Jurkat, Clone E6-1 (cell line): Measurements from ENCODE around the gene LCE1B.

Experiments
- DNase-seq: peaks from one replicate; pipeline ENCODE4 v3.0.0-alpha.2; 2011; ENCODE audit warnings: low read depth, low spot score
- H3K4me3 ChIP-seq: 2 replicates; pipeline ENCODE4 v1.5.1; 2011; ENCODE audit warnings: mild to moderate bottlenecking, low read length, control low read depth, moderate library complexity

The LCE1B gene

DNA sequence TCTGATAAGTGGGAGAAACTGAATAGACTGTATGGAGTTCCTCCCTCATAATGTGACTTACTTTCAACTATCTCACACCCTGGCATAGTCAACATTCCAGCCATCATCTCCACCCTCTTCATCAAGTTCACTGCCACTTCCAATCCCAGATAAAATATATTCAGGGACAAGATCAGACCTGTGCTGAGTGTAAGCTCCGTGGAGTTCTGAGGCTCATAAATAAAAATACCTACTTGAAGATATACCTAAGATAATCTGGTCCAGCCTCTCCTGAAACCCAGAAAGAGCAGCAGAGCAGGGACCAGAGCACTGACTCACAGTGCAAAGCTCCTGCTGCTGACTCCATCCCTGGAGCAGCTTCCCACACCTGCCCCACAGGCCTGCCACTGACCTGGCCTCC, 46.3 kb downstream of the LCE1B start:
- no peak for DNase-seq
- H3K4me3 ChIP-seq: no peak overlapping the region

GRCh38 chr1:152859696-152860095, 47.9 kb downstream of the LCE1B start, which contains the start of gene LCE7A:
Gene LCE7A (plus strand): TSS chr1:152859996. CDS start chr1:152860698, 702 bp downstream.
- no peak for DNase-seq
- H3K4me3 ChIP-seq: no peak within 1 kb of the TSS

DNA sequence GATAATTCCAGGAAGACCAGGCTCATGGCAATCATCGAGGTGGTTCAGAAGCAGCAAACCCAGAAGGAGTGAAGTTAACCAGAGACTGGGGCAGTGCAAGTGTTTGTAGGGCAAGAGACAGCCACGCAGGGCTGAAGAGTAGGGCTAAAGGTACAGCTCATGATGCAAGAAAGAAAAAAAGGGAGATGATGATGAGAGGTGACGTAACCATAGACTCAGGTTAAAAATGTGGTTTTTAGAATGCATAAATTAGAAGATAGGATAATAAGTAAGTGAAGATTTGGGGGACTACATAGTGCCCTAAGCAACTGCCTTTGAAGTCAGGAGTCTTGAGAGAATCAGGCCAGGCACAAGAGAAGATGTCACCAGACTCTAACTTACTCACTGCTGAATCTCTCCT, 48.4 kb downstream of the LCE1B start:
- DNase-seq: no peak
- no peak overlapping the region for H3K4me3 ChIP-seq

- no peak for DNase-seq
- H3K4me3 ChIP-seq: no peak overlapping the region
Observed at GRCh38 chr1:152861374-152861773, 49.6 kb downstream of the LCE1B start.
